Stimulated activated memory B cell treated with anti-CD40 and anti-IgM and Interleukin-4, amounts not matched to agents 10 μg/mL and 1 μg/mL and 100 μg/mL, for 72 hours (primary cell): ENCODE results near the gene DLGAP1.
A peak's percentile ranks its signal among the peaks of the same experiment; 100 is the strongest.

Experiments used
- ATAC-seq: fragments of 150-1000 bp; cut with Tn5 transposase; 2 replicates; pipeline ENCODE4 v1.10.0; 2021
- H3K27ac Mint-ChIP-seq: one replicate; pipeline ENCODE4 v1.8.0; 2022; ENCODE audit warnings: mild to moderate bottlenecking, mixed read lengths
- H3K27me3 Mint-ChIP-seq: one replicate; pipeline ENCODE4 v1.8.0; 2022; ENCODE audit warnings: mixed read lengths
- H3K36me3 Mint-ChIP-seq: one replicate; pipeline ENCODE4 v1.8.0; 2022; ENCODE audit warnings: mixed read lengths
- H3K4me1 Mint-ChIP-seq: one replicate; pipeline ENCODE4 v1.8.0; 2022; ENCODE audit warnings: mixed read lengths
- H3K4me3 Mint-ChIP-seq: one replicate; pipeline ENCODE4 v1.8.0; 2022; ENCODE audit warnings: mild to moderate bottlenecking, moderate library complexity, mixed read lengths
- H3K9me3 Mint-ChIP-seq: one replicate; pipeline ENCODE4 v1.8.0; 2022; ENCODE audit warnings: mixed read lengths

DLGAP1 gene

GRCh38 chr18:3861495-3861894 is 593.6 kb downstream of the DLGAP1 start:
- ATAC-seq, result no peak
- no peaks in the 10 kb centered on the region for H3K4me1 Mint-ChIP-seq
- H3K27me3 Mint-ChIP-seq, result no peaks in the 10 kb centered on the region
- no peaks in the 10 kb centered on the region for H3K36me3 Mint-ChIP-seq
- H3K9me3 Mint-ChIP-seq, result no peaks in the 10 kb centered on the region
- H3K27ac Mint-ChIP-seq, result no peak overlapping the region
- no peak overlapping the region for H3K4me3 Mint-ChIP-seq

GRCh38 chr18:3857544-3857943 is 597.6 kb downstream of the DLGAP1 start:
- ATAC-seq, result no peak
- Mint-ChIP-seq H3K9me3 (no peaks in the 10 kb centered on the region), H3K4me1 (no peaks in the 10 kb centered on the region)

GRCh38 chr18:3855966-3856365 is 599.1 kb downstream of the DLGAP1 start:
- Mint-ChIP-seq H3K36me3 (no peaks in the 10 kb centered on the region), H3K4me3 (no peak overlapping the region), H3K9me3 (peaks cover 4% of the 10 kb centered on the region), H3K4me1 (no peaks in the 10 kb centered on the region), H3K27ac (no peak overlapping the region), H3K27me3 (no peaks in the 10 kb centered on the region)
- ATAC-seq, result no peak

More at GRCh38 chr18:3857544-3857943, 597.6 kb downstream of the DLGAP1 start:
- no peaks in the 10 kb centered on the region for H3K36me3 Mint-ChIP-seq
- H3K27me3 Mint-ChIP-seq, result no peaks in the 10 kb centered on the region
- H3K27ac Mint-ChIP-seq, result no peak overlapping the region
- no peak overlapping the region for H3K4me3 Mint-ChIP-seq

GRCh38 chr18:3852321-3852720 is 602.8 kb downstream of the DLGAP1 start:
- Mint-ChIP-seq H3K27ac (no peak overlapping the region), H3K36me3 (no peaks in the 10 kb centered on the region), H3K4me1 (no peaks in the 10 kb centered on the region), H3K4me3 (no peak overlapping the region), H3K9me3 (peaks cover 4% of the 10 kb centered on the region), H3K27me3 (no peaks in the 10 kb centered on the region)
- ATAC-seq, result no peak

- Mint-ChIP-seq H3K36me3 (no peaks in the 10 kb centered on the region), H3K4me1 (no peaks in the 10 kb centered on the region), H3K9me3 (peaks cover 4% of the 10 kb centered on the region), H3K27ac (no peak overlapping the region), H3K4me3 (no peak overlapping the region), H3K27me3 (no peaks in the 10 kb centered on the region)
- ATAC-seq, result peak; percentile 72
Observed at GRCh38 chr18:3851159-3851558, 603.9 kb downstream of the DLGAP1 start.

GRCh38 chr18:3848316-3848715 is 606.8 kb downstream of the DLGAP1 start:
- Mint-ChIP-seq H3K9me3 (peaks cover 4% of the 10 kb centered on the region), H3K27me3 (no peaks in the 10 kb centered on the region), H3K27ac (no peak overlapping the region), H3K36me3 (no peaks in the 10 kb centered on the region), H3K4me1 (no peaks in the 10 kb centered on the region), H3K4me3 (no peak overlapping the region)
- no peak for ATAC-seq

- Mint-ChIP-seq H3K36me3 (no peaks in the 10 kb centered on the region), H3K27ac (no peak overlapping the region), H3K27me3 (peaks cover 7% of the 10 kb centered on the region), H3K4me1 (no peaks in the 10 kb centered on the region), H3K9me3 (no peaks in the 10 kb centered on the region), H3K4me3 (no peak overlapping the region)
- ATAC-seq, result no peak
Observed at GRCh38 chr18:3845161-3845560, 609.9 kb downstream of the DLGAP1 start.

- Mint-ChIP-seq H3K9me3 (no peaks in the 10 kb centered on the region), H3K27ac (no peak overlapping the region), H3K4me3 (no peak overlapping the region), H3K27me3 (peaks cover 19% of the 10 kb centered on the region), H3K36me3 (no peaks in the 10 kb centered on the region), H3K4me1 (no peaks in the 10 kb centered on the region)
- ATAC-seq, result no peak
Observed at GRCh38 chr18:3842844-3843243, 612.3 kb downstream of the DLGAP1 start.

- H3K9me3 Mint-ChIP-seq, result no peaks in the 10 kb centered on the region
Observed at GRCh38 chr18:3840766-3841165, 614.3 kb downstream of the DLGAP1 start.

GRCh38 chr18:3839581-3839981 is 615.5 kb downstream of the DLGAP1 start:
- Mint-ChIP-seq H3K27me3 (peaks cover 19% of the 10 kb centered on the region), H3K4me1 (no peaks in the 10 kb centered on the region), H3K27ac (no peak overlapping the region), H3K36me3 (no peaks in the 10 kb centered on the region), H3K9me3 (no peaks in the 10 kb centered on the region), H3K4me3 (no peak overlapping the region)
- ATAC-seq, result no peak

More at GRCh38 chr18:3840766-3841165, 614.3 kb downstream of the DLGAP1 start:
- H3K4me1 Mint-ChIP-seq, result no peaks in the 10 kb centered on the region
- no peak overlapping the region for H3K27ac Mint-ChIP-seq
- no peak for ATAC-seq
- H3K36me3 Mint-ChIP-seq, result no peaks in the 10 kb centered on the region
- H3K4me3 Mint-ChIP-seq, result no peak overlapping the region
- H3K27me3 Mint-ChIP-seq, result peaks cover 19% of the 10 kb centered on the region

- no peak overlapping the region for H3K27ac Mint-ChIP-seq
- H3K27me3 Mint-ChIP-seq, result peaks cover 19% of the 10 kb centered on the region
- ATAC-seq, result no peak
- no peaks in the 10 kb centered on the region for H3K4me1 Mint-ChIP-seq
- no peaks in the 10 kb centered on the region for H3K36me3 Mint-ChIP-seq
- H3K9me3 Mint-ChIP-seq, result no peaks in the 10 kb centered on the region
- no peak overlapping the region for H3K4me3 Mint-ChIP-seq
Observed at GRCh38 chr18:3836483-3837335, 618.4 kb downstream of the DLGAP1 start.

GRCh38 chr18:3832025-3832638 is 623.0 kb downstream of the DLGAP1 start:
- no peaks in the 10 kb centered on the region for H3K9me3 Mint-ChIP-seq
- H3K27me3 Mint-ChIP-seq, result no peaks in the 10 kb centered on the region
- no peak for ATAC-seq
- no peaks in the 10 kb centered on the region for H3K36me3 Mint-ChIP-seq
- H3K4me1 Mint-ChIP-seq, result no peaks in the 10 kb centered on the region
- H3K4me3 Mint-ChIP-seq, result no peak overlapping the region
- no peak overlapping the region for H3K27ac Mint-ChIP-seq

GRCh38 chr18:3830604-3831003 is 624.5 kb downstream of the DLGAP1 start:
- H3K27me3 Mint-ChIP-seq, result peaks cover 14% of the 10 kb centered on the region
- no peak overlapping the region for H3K4me3 Mint-ChIP-seq
- no peaks in the 10 kb centered on the region for H3K36me3 Mint-ChIP-seq
- no peak for ATAC-seq
- H3K27ac Mint-ChIP-seq, result no peak overlapping the region
- H3K4me1 Mint-ChIP-seq, result no peaks in the 10 kb centered on the region
- H3K9me3 Mint-ChIP-seq, result peaks cover 4% of the 10 kb centered on the region

GRCh38 chr18:3827236-3827845 is 627.8 kb downstream of the DLGAP1 start:
- Mint-ChIP-seq H3K27me3 (peaks cover 14% of the 10 kb centered on the region), H3K27ac (no peak overlapping the region), H3K4me1 (no peaks in the 10 kb centered on the region), H3K9me3 (peaks cover 4% of the 10 kb centered on the region), H3K4me3 (no peak overlapping the region), H3K36me3 (no peaks in the 10 kb centered on the region)
- no peak for ATAC-seq

- ATAC-seq, result no peak
- no peak overlapping the region for H3K27ac Mint-ChIP-seq
- peaks cover 4% of the 10 kb centered on the region for H3K9me3 Mint-ChIP-seq
- no peaks in the 10 kb centered on the region for H3K4me1 Mint-ChIP-seq
- H3K36me3 Mint-ChIP-seq, result no peaks in the 10 kb centered on the region
- H3K27me3 Mint-ChIP-seq, result peaks cover 14% of the 10 kb centered on the region
- no peak overlapping the region for H3K4me3 Mint-ChIP-seq
Observed at GRCh38 chr18:3826021-3826420, 629.1 kb downstream of the DLGAP1 start.

GRCh38 chr18:3824101-3824500 is 631.0 kb downstream of the DLGAP1 start:
- no peaks in the 10 kb centered on the region for H3K4me1 Mint-ChIP-seq
- peaks cover 23% of the 10 kb centered on the region for H3K27me3 Mint-ChIP-seq
- no peak overlapping the region for H3K4me3 Mint-ChIP-seq
- no peak overlapping the region for H3K27ac Mint-ChIP-seq
- H3K9me3 Mint-ChIP-seq, result peaks cover 4% of the 10 kb centered on the region
- no peaks in the 10 kb centered on the region for H3K36me3 Mint-ChIP-seq
- no peak for ATAC-seq
